Stimulated activated CD8-positive, alpha-beta memory T cell treated with anti-CD3 and anti-CD28 coated beads, Interleukin-12 subunit alpha, Interleukin-12 subunit beta, amount 100 ng/mL, for 24 hours (primary cell): ENCODE measurements around the gene ZNF502.

Experiments used
- DNase-seq: peaks from one replicate; pipeline ENCODE4 v3.0.0-alpha.2; 2020; ENCODE audit errors: extremely low read depth

The ZNF502 gene

DNA sequence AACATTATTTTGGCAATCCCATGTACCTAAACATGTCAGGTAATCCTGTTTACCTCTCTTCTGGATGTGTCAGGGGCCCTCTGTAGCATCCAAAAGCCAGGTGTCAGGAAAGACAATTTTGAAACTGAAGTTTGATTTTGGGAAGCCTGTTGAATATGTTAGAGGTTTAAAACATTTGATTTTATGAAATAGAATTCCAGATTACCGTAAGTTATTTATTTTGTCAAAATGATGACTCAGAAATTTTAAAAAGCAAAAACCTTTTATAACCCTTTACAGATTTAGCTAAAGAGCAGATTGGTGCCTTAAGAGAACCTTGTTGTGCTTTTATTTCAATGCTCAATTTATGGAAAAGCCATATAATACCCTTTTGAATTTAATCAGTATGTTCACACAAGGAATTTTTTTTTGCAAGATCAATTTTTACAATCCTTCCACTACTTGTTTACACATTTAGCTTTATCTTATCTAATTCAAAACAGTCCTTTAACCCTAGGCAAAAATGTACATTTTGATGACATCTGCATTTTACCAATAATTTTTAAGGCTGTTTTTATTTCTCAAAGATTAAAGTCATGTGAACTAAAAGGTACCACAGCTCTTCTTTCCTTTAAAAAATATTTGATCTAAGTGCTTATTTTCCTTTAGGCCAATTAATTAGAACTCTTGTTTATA lies 59.1 kb downstream of the ZNF502 start:
- no peak for DNase-seq

DNA sequence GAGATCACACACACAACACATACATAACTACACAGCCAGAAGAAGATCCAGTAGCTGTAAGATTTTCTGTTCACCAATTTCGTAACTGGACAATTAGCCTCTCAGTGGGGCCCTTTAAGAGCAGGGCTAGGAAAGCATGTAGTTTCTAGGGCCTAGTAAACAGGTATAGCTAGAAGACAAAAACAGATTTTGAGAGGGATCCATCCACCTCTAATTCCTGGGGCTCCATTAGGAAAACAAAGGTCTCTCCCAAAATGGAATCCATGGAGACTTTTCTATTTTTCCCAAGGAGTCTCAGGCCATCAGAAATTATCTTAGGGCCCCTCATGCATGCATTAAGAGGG lies 59.6 kb downstream of the ZNF502 start:
- DNase-seq = no peak
